K562 (cell line): ENCODE results near the gene PIEZO2. TPM values are rescaled to one million over a fixed set of nuclear protein-coding genes. Genes with fewer than 3 reads are reported as not detected.

Experiments used
- HLTF ChIP-seq: fragments of 450-650 bp; IDR thresholded peaks from 2 replicates; pipeline ENCODE4 v1.6.1; 2016
- NCOR1 ChIP-seq: fragments of 450-650 bp; IDR thresholded peaks from 2 replicates; pipeline ENCODE4 v1.6.1; 2016; ENCODE audit warnings: mild to moderate bottlenecking, moderate library complexity
- NELFE ChIP-seq: IDR thresholded peaks from 2 replicates; pipeline ENCODE4 v1.6.1; 2011; ENCODE audit warnings: mild to moderate bottlenecking; ENCODE audit not compliant: insufficient read depth, insufficient read length
- TCF7L2 ChIP-seq: fragments of 150-350 bp; IDR thresholded peaks from 2 replicates; pipeline ENCODE4 v1.6.1; 2016; ENCODE audit warnings: low read depth, mild to moderate bottlenecking, low read length, moderate library complexity
- ZNF253 ChIP-seq: fragments of 250-450 bp; sonication (Bioruptor Pico); conservative IDR thresholded peaks from 2 replicates; pipeline ENCODE4 v1.6.1; 2021; ENCODE audit warnings: mild to moderate bottlenecking
- polyA plus RNA-seq, 8 experiments: library from polyadenylated mRNA; depleted of rRNA in 4 of 8; stranded (reverse) in 5 of 8; unstranded in 3 of 8; fragments of >200 nt; fragmentation: Nextera tagmentation in 2 of 8; fragmentation: Illumina TruSeq in 1 of 8; extraction: Ambion mirVana in 2 of 8; extraction: Trizol in 1 of 8; gene quantifications; 2 replicates each; pipeline versions ENCODE4 v1.2.1 to v1.2.3, GENCODE V29; 2011 to 2014; ENCODE audit warnings: inconsistent platforms in 1 of 8, missing spikeins in 1 of 8
- total RNA-seq, 7 experiments: library from RNA; depleted of rRNA in 6 of 7; stranded (reverse); fragments of >200 nt in 6 of 7; fragmentation: Illumina TruSeq in 2 of 7; extraction: Trizol in 2 of 7; gene quantifications; 2 replicates each; pipeline versions ENCODE4 v1.2.1 to v1.2.3, GENCODE V29; 2011 to 2021; ENCODE audit warnings: low replicate concordance in 1 of 7
- TF ChIP-seq, protein P1 (sequence below), 2 experiments: fragments of 450-650 bp in 1 of 2; IDR thresholded peaks; 2 replicates each; pipeline ENCODE4 v1.6.1; 2011 to 2017; ENCODE audit warnings: low read depth in 2 of 2, antibody characterized with exemption in 1 of 2, borderline replicate concordance in 1 of 2, low read length in 1 of 2, mild to moderate bottlenecking in 1 of 2, mixed read lengths in 1 of 2; ENCODE audit not compliant: control insufficient read depth in 1 of 2
- TF ChIP-seq, protein P2 (sequence below), 2 experiments: fragments of 450-650 bp; IDR thresholded peaks; 2 replicates each; pipeline ENCODE4 v1.6.1; 2016; ENCODE audit warnings: mild to moderate bottlenecking in 2 of 2, borderline replicate concordance in 1 of 2, low read depth in 1 of 2, moderate library complexity in 1 of 2

Gene PIEZO2
- total and polyA plus RNA-seq, 9 of the 15 experiments (the other 6 are each of a cell fraction or from before 2014, with no cell fraction given), result 0.54 to 4.1 (median 2.0) TPM

DNA sequence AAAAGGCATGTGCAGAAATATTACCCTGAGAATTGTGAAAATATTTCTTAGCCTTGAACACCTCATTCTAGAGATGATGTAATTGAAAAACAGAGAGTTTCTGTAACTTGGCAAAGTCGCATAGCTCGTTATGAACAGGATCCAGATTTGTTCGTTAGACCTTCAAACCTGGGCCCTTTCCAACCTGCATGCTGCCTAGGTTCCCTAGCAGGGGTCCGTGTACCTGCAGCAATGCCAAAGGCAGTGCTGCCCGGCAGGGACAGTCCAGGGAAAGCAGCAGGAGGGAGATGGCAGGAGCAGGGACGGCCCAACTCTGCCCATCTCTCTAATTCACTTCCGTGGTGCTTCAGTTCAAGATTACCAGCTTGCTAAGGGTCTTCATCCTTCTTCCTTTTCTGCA, 12.0 kb downstream of the PIEZO2 start (continued):
- TF ChIP-seq, protein P1, sequence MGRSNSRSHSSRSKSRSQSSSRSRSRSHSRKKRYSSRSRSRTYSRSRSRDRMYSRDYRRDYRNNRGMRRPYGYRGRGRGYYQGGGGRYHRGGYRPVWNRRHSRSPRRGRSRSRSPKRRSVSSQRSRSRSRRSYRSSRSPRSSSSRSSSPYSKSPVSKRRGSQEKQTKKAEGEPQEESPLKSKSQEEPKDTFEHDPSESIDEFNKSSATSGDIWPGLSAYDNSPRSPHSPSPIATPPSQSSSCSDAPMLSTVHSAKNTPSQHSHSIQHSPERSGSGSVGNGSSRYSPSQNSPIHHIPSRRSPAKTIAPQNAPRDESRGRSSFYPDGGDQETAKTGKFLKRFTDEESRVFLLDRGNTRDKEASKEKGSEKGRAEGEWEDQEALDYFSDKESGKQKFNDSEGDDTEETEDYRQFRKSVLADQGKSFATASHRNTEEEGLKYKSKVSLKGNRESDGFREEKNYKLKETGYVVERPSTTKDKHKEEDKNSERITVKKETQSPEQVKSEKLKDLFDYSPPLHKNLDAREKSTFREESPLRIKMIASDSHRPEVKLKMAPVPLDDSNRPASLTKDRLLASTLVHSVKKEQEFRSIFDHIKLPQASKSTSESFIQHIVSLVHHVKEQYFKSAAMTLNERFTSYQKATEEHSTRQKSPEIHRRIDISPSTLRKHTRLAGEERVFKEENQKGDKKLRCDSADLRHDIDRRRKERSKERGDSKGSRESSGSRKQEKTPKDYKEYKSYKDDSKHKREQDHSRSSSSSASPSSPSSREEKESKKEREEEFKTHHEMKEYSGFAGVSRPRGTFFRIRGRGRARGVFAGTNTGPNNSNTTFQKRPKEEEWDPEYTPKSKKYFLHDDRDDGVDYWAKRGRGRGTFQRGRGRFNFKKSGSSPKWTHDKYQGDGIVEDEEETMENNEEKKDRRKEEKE (IDR thresholded peaks at IDR 0.05; ENCODE audit: borderline replicate concordance in 1 of 2, control insufficient read depth in 1 of 2, low read depth in 2 of 2, low read length in 1 of 2), result no peak
- no peak for TF ChIP-seq ZNF253 (CRISPR knock-in tag)
- no peak for TF ChIP-seq NCOR1
- TF ChIP-seq, protein P2, sequence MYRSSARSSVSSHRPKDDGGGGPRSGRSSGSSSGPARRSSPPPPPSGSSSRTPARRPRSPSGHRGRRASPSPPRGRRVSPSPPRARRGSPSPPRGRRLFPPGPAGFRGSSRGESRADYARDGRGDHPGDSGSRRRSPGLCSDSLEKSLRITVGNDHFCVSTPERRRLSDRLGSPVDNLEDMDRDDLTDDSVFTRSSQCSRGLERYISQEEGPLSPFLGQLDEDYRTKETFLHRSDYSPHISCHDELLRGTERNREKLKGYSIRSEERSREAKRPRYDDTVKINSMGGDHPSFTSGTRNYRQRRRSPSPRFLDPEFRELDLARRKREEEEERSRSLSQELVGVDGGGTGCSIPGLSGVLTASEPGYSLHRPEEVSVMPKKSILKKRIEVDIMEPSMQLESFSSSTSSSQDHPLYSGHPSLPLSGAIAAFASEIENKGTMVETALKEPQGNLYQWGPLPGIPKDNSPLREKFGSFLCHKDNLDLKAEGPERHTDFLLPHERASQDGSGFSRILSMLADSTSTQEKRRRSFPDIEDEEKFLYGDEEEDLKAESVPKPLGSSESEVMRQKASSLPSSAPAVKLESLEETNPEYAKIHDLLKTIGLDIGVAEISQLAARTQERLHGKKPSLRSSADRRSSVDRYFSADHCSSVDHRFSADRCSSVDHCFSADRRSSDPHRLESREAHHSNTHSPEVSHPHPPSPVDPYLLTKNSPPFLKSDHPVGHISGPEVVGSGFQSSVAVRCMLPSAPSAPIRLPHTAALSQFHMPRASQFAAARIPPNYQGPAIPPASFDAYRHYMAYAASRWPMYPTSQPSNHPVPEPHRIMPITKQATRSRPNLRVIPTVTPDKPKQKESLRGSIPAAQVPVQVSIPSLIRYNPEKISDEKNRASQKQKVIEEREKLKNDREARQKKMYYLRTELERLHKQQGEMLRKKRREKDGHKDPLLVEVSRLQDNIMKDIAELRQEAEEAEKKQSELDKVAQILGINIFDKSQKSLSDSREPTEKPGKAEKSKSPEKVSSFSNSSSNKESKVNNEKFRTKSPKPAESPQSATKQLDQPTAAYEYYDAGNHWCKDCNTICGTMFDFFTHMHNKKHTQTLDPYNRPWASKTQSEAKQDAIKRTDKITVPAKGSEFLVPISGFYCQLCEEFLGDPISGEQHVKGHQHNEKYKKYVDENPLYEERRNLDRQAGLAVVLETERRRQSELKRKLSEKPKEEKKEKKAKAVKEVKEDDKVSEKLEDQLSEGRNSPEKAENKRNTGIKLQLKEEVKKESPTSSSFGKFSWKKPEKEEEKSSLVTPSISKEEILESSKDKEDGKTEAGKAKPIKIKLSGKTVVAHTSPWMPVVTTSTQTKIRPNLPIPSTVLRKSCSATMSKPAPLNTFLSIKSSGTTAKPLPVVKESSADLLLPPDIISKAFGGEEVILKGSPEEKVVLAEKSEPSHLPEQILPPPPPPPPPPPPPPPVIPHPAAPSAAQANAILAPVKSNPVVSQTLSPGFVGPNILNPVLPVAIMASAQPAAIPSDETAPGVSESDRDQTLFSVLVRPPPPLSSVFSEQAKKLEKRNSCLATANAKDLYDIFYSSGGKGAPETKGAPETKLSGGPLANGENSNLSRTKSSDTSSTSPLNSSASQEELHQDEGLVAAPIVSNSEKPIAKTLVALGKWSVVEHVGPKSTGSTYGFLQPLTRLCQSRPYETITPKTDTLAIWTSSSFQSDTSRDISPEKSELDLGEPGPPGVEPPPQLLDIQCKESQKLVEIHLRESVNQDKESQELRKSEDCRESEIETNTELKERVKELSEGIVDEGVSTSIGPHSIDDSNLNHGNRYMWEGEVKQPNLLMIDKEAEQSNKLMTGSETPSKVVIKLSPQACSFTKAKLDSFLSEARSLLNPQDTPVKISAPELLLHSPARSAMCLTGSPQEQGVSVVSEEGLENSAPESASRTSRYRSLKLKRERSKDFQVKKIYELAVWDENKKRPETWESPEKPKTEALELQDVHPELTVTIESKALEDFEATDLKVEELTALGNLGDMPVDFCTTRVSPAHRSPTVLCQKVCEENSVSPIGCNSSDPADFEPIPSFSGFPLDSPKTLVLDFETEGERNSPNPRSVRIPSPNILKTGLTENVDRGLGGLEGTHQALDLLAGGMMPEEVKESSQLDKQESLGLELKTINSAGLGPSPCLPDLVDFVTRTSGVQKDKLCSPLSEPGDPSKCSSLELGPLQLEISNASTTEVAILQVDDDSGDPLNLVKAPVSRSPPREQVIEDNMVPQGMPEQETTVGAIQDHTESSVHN (IDR thresholded peaks at IDR 0.05; ENCODE audit: borderline replicate concordance in 1 of 2, low read depth in 1 of 2), result no peak
- no peak for TF ChIP-seq NELFE
- TF ChIP-seq TCF7L2, result no peak
- TF ChIP-seq HLTF, result no peak
- TF ChIP-seq, all 486 proteins: peak for 0
